ENCODE data around the gene VIPR1. TPM values are rescaled to one million over a fixed set of nuclear protein-coding genes. Genes with fewer than 3 reads are reported as not detected.

The VIPR1 gene
- total RNA-seq, 1 experiment from 2014 or later: not detected

GRCh38 chr3:42493126-42493797, 9.2 kb upstream of the VIPR1 start:
- no peak for DNase-seq (ENCODE audit: low spot score)

DNA sequence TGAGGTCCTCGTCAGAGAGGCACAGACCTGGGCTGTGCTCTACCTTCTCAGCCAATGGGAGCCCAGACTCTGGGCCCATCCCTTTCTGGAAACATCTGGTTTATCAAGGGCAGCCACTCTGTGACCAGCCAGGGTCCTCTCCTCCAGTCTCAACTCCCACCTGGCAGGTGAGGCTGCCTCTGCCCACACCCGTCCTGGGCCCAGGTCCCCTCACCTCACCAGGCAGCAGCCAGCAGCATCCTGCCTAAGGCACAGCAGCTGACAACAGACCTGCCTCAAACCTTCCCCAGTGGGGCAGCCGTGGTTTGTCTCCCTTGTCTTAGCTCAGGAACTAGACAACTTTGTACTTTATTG, 8.7 kb upstream of the VIPR1 start:
- no peak for DNase-seq (ENCODE audit: low spot score)

DNA sequence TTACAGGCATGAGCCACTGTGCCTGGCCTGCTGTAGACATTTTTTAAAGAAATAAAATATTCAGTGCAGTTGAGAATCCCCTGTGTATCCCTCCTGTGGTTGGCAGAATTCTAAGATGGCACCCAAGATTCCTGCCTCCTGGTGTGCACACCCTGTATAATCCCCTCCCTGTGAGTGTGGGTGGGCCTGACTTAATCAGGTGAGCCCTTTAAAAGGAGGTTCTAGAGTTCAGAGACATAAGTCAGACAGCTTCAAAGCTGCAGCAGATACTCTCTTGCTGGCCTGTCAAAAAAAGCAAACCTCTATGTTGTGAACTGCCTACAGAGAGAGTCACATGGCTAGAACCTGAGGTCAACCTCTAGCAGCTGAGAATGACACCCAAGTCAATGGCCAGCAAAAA, 7.0 kb upstream of the VIPR1 start:
- DNase-seq (ENCODE audit: low spot score): no peak

DNA sequence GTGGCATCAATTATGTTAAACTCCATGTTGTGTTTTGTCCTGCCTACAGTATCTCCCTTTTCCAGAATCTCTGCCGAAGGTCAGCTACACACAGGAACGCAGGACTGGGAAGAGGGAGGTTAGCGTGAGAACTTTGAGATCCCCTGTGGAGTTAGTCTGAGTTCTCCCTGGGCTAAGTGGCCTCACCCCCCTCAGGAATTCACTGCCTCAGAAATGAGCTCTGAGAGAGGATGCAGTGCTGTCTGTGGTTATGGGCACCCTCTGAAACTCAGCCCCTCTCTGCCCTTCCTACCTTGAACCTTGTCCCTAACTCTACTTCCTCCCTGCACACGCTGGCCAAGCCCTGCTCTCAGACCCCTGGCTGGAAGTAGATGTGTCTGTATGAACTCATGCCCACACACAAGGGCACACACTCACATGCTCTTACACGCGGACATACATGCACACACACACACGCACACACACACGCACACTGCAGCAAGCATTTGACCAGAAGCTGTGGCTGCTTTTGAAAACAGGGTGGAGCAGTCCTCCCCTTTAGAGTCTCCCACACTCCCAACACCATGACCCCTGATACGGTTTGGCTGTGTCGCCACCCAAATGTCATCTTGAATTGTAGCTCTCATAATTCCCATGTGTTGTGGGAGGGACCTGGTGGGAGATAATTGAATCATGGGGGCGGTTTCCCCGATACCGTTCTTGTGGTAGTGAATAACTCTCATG, 5.3 kb upstream of the VIPR1 start:
- DNase-seq (ENCODE audit: low spot score): peak; percentile 86

GRCh38 chr3:42498034-42498433, 4.4 kb upstream of the VIPR1 start:
- DNase-seq (ENCODE audit: low spot score): no peak

DNA sequence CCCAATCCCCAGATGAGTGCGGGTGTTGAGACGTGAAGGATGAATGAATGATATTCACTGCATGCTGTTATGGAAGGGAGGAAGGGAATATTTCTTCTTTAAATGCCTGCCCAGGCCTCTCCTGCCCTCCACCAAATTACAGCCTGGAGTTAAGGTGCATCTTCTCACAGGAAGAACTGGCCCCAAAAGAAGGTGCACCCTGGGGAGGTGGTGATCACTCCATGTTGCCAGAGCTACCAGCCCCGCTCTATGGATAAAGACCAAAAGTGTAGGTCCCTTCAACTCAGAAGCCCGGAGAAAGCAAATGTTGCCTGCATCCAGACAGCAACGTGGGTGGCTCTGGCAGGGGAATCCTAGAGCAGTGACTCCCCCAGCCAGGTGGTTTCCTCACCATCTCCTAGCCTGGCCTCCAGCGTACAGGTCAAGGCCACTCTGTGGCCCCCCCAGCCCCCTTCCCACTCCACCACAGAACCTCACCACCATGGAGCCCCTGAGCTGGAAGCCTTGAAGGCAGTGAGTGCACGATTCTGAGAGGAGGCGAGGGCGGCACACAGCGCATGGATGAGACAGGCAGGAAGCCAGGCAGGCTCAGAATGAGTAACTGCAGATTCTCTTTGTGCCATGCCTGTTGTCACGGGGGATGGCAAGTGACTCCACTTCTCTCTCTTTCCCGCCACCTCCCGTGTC, 3.5 kb upstream of the VIPR1 start:
- no peak for DNase-seq (ENCODE audit: low spot score)

- DNase-seq (ENCODE audit: low spot score): no peak
Measured at GRCh38 chr3:42499478-42499871, 3.0 kb upstream of the VIPR1 start.

GRCh38 chr3:42500091-42500490, 2.4 kb upstream of the VIPR1 start:
- no peak for DNase-seq (ENCODE audit: low spot score)

- DNase-seq (ENCODE audit: low spot score): no peak
Measured at GRCh38 chr3:42500909-42501308, 1.5 kb upstream of the VIPR1 start.

- no peak for DNase-seq (ENCODE audit: low spot score)
Measured at GRCh38 chr3:42501321-42501680, 1.1 kb upstream of the VIPR1 start.

DNA sequence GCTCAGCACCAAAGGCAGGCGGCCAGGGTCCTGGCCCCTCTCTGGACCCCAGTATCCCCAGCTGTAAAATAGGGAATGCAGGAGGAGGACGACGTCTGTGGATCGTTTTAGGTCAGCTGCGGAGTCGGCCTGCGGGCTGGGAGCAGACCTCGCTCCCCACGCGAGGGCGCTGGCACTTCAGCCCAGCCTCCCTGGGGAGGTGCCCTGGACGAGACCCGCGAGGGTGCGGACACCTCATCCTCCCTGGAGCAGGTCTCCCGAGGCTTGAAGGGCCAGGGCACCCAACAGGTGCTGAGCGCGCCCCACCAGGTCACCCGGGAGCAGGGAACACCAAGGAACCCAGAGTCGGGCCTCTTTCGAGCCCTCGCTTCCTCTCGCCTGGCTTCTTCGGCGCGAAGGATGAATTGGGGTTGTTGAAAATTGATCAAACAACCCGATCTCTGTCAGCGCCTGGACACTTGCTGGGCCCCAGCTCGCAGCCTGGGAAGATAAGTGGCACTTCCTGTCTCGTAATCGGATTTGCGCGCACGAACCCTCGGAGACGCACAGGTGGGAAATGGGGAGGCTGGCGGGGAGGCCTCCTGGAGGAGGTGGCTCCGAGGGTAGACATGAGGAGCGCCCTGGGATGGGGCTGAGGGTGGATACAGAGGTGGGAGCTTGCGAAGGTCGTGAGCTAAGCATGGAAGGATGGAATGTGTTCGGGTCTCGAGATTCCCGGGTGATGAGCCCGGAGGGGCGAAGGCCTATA, 588 bp upstream of the VIPR1 start:
- DNase-seq (ENCODE audit: low spot score): no peak

- DNase-seq (ENCODE audit: low spot score): no peak
Measured at GRCh38 chr3:42503251-42503924, 945 bp downstream of the VIPR1 start.

GRCh38 chr3:42503957-42504333, 1.5 kb downstream of the VIPR1 start:
- DNase-seq (ENCODE audit: low spot score): no peak

GRCh38 chr3:42504334-42505127, 2.1 kb downstream of the VIPR1 start:
- DNase-seq (ENCODE audit: low spot score): no peak

DNA sequence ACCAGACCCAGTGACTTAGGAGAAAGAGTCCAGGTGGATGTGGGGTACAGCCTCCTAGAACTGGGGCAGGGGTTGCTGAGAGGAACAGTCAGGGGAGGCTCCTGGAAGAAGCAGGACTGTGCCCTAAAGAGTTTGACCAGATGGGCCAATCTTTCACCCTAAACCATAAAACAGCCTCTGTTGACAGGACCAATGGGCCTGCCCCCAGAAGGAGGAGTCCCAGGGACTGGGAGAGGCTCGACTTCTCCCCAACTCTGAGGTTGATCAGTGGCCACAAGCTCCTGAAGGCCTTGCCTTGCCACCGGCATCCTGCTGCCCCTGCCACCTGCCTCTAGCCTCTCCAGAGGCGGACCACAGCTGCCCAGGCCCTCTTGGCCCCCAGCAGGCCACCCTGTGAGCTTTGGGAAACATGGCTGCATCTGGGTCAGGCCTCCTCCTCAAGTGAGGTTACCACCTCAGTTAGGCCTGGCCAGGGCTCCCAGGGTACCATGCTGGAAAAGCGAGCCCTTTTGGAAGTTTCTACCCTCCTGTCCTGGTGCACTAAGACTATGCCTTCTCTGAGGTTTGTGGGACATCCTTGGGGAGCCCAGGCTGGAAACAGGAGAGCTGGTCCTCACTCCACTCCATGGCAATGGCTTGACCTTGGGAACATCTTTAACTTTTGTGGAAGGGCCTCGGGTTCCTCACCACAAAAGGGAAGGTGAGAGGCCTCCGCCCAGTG, 2.8 kb downstream of the VIPR1 start:
- no peak for DNase-seq (ENCODE audit: low spot score)

DNA sequence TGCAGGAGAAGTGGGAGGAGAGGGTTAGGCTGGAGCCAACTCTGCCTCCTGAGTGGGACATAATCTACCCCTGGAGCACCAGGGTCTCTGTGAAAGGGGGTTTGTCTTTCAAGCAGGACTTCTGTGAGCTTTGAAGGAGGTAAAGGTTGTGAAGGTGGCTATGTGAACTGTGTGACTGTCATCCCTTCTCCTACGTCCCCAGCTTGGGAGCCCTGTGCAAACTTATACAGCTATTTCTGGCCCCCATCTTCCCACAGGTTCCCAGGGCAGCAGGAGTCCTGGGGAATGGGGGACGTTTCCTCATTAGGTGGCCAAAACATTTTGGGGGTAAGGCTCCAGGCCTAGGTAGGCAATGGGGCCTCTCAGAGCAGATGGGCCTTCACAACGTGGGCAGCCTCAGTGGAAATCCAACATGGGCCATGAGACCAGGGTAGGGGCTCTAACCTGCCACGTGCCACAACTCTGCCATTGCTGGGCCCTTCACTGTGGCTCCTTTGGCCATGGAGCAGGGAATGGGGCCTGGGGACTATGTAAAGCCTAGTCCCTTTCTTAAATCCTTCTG, 3.5 kb downstream of the VIPR1 start:
- no peak for DNase-seq (ENCODE audit: low spot score)

GRCh38 chr3:42507252-42507651, 4.8 kb downstream of the VIPR1 start:
- DNase-seq (ENCODE audit: low spot score): no peak

GRCh38 chr3:42507761-42508335, 5.4 kb downstream of the VIPR1 start:
- no peak for DNase-seq (ENCODE audit: low spot score)

- DNase-seq (ENCODE audit: low spot score): no peak
Measured at GRCh38 chr3:42508562-42508961, 6.1 kb downstream of the VIPR1 start.

DNA sequence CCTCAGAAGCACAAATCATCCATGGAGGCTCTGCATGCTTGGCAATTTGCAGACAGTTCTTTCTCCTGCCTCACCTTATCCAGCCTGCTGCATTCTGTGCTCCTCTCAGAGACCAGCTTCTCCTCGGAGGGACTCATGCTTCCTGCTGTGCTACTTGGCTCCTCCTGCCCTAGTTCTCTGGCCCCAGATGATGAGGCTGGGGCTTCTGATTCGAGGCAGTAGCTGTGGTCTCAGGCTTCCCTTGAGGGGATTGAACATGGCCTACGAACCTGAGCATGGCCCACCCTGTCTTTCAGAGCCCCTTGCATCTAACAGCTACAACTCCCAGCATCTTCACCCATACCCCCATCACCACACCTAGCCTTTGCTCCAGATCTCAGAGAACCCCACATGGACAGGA, 6.7 kb downstream of the VIPR1 start:
- DNase-seq (ENCODE audit: low spot score): no peak
